Right renal cortex interstitium (tissue), 3 donors: ENCODE measurements around the gene OR6N2. TPM values are rescaled to one million over a fixed set of nuclear protein-coding genes. Genes with fewer than 3 reads are reported as not detected.

Source experiments
- DNase-seq, 3 donors: peaks; one replicate each; pipeline ENCODE4 v3.0.0-alpha.2; 2013; ENCODE audit warnings: low read depth in 3 of 3, low spot score in 2 of 3
- polyA plus RNA-seq, 3 donors: library from polyadenylated mRNA; unstranded; fragments of 120-200 nt; gene quantifications; one replicate each; pipeline ENCODE4 v1.2.1, GENCODE V29; 2013; ENCODE audit not compliant: insufficient read length in 3 of 3

OR6N2 gene
- polyA plus RNA-seq, 3 donors = not detected

DNA sequence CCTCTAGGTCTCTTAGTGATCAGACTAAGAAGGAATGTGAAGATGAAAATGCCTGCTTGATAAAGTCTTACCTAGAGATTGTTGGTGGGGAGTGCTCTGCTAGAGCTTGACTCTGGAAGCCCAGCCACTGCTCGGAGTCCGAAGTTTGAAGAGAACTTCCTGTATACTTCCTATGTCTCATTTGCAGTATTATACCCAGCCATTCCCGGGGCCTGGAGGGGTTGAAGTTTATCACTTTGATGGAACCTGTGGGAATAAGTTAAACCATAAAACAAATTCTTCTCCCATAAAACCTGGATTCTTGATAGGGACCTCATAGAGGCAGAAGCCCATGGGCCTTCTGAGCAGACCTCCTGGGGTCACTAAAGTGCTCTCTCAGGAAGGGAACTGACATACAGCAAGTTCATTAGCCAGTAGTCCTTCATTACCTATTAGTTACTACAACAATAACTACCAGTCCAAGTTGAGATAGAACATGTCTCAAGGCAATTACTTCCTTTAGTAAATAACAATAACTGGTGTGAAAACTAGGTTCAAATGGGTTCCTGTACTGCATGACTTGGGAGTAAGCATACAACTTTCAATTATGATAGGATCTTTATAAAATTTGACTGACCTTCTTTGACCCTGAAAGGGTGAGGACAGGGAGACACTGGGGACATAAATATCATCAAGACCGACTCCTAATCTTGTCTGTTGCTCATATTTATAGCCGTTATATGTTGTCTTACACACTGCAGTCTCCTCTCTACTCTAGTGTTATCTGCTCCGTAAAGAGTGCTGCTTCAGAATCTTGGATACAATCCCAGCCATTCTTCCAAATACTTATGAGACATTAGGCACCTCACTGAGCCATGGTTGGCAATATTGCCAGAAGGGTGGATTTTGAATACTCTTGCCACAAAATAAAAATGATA lies 8.8 kb downstream of the OR6N2 start, which contains the start of gene OR6N1:
TSS of gene OR6N1 (minus strand) at position 246 of the 917 bp plus-strand sequence. CDS start 5,513 bp downstream, outside the sequence.
- DNase-seq = no peak

DNA sequence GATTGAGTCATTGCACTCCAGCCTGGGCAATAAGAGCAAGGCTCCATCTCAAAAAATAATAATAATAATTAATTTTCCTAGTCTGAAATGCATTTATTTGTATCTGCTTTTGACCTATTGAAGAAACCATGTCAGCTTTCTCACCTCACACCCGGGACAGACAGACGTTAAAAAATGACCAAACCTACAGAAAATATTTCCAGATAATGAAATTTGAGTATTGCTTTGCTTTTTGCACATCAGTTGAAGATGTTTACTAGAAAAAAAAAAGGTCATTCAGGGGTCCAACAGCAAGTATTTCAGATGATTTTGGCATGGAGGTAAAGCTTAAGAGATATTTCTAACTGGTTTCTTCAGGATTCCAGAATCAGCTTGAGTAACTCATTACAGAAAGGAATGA lies 26.6 kb downstream of the OR6N2 start, which contains the start of gene OR6K6:
TSS of gene OR6K6 (plus strand) at position 301 of the 400 bp plus-strand sequence. CDS start 168 bp downstream, outside the sequence.
- DNase-seq = no peak

DNA sequence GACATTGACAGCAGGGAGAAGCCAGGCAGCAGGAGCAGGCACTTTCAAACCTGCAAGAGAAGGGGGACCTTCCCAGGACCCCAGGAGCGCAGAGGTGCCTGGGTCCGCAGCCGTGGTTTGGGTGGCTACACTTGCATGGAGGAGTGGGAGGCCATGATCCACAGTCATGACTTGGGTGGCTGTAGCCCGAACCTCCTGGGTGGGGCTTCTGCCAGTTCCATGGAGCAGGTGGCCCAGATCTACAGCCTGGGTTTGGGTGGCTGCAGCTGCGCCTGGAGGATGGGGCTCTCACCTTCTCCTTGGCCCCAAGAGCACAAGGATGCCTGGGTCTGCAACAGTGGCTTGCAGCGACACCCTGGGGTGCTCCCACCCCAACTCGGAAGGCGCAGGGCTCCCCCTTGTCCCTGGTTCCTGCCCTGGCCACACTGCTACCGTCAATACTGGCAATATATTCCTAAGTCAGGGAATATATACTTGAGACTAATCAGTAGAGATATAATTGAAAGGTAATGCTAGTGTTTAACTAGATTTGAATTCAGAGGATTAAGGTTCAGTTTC lies 28.8 kb downstream of the OR6N2 start:
- no peak for DNase-seq

DNA sequence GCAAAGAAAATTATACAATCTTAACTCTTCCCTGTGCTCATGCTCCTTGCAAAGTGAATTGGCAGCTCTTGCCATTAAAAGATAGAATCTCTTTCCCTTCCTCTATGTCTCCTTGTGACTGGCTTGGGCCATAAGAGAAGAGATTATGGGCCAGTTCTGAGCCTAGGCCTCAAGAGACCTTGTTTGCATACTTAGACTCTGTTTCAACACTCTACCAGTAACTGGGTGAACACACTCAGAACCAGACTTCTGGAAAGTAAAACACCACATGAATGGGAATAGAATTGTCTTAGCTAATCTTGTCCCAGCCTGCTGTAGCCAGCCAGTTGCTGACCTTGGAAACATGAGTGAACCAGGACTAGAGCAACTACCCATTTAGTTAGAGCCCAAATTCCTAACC lies 45.2 kb downstream of the OR6N2 start:
- DNase-seq = no peak

DNA sequence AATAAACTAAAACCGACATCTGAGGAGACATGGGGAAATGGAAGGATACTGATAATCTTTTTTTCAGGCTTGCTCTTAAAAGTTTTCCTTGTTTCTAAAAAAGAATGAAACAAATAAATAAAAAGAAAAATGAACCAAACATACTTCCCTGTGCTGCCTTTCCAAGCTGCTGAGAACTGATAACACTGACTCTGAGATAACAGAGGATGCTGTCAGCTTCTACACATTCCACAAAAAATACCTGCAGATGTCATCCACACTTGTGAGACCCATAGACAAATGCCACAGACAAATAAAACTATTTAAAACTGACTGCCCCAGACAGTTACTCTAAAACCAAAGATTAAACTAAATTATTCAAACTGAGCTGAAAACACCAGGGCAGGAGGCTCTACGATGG lies 48.5 kb downstream of the OR6N2 start:
- no peak for DNase-seq

DNA sequence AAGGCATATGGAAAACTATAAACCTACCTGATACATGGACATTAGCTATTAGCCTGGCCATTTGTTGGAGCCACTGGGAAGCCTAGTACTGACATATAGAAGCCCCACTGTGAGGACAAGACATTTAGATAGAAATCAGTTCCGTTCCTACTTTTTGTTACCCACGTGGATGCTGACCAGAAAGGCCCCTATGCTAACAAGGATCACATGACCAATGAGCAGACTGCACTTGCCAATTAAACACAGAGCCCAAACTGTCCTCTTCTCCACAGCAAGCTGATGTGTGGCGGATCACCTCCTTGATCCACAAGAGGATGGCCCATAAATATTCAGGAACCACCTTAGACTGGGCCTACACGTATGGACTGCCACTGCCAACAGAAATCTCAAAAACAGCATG lies 49.3 kb downstream of the OR6N2 start:
- no peak for DNase-seq

DNA sequence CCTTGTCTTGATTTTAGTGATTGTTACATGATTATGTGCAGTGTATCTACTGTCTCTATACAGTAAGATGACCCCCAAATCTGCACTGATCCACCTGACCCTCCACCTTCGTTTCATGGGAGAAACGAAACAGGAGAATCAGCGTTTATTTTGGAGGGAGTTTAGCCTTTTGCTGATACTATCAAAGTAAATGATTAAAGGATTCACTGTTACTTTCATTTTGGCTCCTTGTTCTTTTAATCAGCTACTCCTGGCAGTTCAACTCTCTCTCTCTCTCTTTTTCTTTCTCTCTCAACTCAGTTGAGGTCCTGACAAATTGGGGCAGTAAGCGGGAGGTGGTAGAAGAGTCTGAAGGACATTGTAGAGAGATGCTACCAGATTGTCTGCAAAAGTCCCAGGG lies 50.6 kb downstream of the OR6N2 start:
- DNase-seq = no peak

DNA sequence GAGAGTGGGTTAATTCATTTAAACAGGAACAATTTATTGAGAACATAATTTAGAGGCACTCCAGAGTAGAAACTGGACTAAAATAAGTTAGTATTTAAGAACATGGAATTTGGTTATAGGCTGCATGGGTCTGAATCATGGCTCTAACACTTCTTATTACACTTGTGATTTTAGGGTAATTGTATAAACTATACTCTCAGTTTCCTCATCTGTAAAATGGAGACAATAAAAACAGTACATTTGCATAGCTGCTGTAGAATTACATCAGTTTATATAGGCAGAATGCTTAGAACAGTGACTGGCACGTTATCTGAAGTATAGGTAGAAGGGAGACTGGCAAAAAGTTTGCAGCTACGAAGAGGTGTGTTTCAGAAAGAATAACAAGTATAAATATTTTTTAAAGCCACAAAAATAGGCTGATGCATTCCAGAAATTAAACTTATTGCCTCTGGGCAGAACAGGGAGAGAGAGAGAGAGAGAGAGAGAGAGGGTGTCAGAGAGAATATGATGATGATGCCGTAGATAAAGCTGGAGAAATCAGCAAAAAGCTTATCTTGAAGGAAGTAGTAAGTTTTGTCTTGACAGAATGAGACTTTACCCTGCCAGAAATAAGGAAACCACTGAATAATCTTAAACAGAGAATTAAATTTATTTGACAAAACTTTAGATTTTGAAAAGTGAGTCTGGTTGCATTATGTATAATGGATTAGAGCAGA lies 52.3 kb downstream of the OR6N2 start:
- no peak for DNase-seq

DNA sequence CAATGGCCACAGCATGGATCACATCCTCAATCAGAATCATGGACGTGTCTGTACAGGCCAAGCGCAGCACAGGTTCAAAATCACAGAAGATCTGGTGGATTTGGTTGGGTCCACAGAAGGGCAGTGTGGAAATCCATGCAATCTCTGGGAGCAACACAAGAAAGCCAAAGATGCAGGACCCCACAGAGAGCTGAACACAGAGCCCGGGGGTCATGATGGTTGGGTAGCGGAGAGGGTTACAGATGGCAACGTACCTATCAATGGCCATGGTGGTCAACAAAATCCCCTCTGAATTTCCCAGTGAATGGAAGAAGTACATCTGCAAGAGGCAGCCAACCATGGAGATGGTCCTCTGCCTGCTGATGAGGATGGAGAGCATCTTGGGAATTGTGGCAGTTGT lies 56.6 kb downstream of the OR6N2 start:
- no peak for DNase-seq

Other genes with a start within 250 kb of the OR6N2 start
- under 1 TPM in 1 of 3 donors, not detected in 2; 0.04 TPM for gene OR6Y1, start 226.8 kb downstream of the OR6N2 start, polyA plus RNA-seq
- not detected for gene OR6P1, start 210.6 kb downstream of the OR6N2 start, polyA plus RNA-seq
- not detected for gene OR10X1, start 201.3 kb downstream of the OR6N2 start, polyA plus RNA-seq
- gene OR10Z1, start 175.9 kb downstream of the OR6N2 start, polyA plus RNA-seq = under 1 TPM; 0.01 to 0.07 (median 0.03) TPM
- 1 to 10 TPM; 1.2 to 3.4 (median 1.2) TPM for gene SPTA1, start 94.5 kb downstream of the OR6N2 start, polyA plus RNA-seq
- gene OR6K2, start 80.6 kb downstream of the OR6N2 start, polyA plus RNA-seq = not detected
- under 1 TPM in 2 of 3 donors, not detected in 1; 0.07 to 0.12 TPM for gene OR6K3, start 60.5 kb downstream of the OR6N2 start, polyA plus RNA-seq
- gene OR6K6, start 26.5 kb downstream of the OR6N2 start, polyA plus RNA-seq = not detected
- not detected for gene OR6N1, start 9.0 kb downstream of the OR6N2 start, polyA plus RNA-seq
- gene MNDA, start 50.1 kb upstream of the OR6N2 start, polyA plus RNA-seq = 1 to 10 TPM; 4.0 to 6.0 (median 4.1) TPM
- gene PYHIN1, start 150.3 kb upstream of the OR6N2 start, polyA plus RNA-seq = under 1 TPM; 0.11 to 0.28 (median 0.28) TPM
- 10 to 100 TPM; 58.5 to 82.8 (median 67.2) TPM for gene IFI16, start 228.7 kb upstream of the OR6N2 start, polyA plus RNA-seq